ENCODE data around the gene RBM42. TPM values are rescaled to one million over a fixed set of nuclear protein-coding genes. Genes with fewer than 3 reads are reported as not detected.
"Not testable (repeated sequence)": the region's sequence is repeated elsewhere in the genome, so short reads cannot be mapped to it uniquely, and the experiment has no call there.

RBM42 gene
- total RNA-seq, 1 donor from 2014 or later = 70.6 TPM

DNA sequence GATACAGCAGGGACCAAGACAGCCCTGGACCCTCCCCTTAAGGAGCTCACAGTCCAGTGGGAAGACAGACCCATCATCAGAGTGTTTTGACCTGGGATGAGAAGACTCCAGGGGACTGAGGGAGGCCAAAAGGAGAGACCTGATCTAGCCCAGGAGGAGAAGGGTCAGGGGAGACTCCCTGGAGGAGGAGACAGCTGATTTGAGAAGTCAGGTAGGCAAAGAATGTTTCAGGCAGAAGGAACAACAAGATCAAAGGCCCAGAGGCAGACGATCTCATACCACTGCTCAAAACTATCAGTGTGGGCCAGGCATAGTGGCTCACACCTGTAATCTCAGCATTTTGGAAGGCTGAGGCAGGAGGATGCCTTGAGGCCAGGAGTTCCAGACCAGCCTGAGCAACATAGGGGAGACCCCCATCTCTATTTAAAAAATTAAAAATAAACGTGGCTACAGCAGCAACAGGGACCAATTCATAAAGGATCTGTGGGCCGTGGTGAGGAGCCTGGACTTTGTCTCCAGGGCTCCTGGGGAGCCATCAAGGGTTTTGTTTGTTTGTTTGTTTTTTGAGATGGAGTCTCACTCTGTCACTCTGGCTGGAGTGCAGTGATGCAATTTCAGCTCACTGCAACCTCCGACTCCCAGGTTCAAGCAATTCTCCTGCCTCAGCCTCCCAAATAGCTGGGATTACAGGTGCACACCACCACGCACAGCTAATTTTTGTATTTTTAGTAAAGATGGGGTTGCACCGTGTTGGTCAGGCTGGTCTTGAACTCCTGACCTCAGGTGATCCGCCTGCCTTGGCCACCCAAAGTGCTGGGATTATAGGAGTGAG is 17.1 kb downstream of the RBM42 start:
- no peaks in the 10 kb centered on the region for H3K27me3 Mint-ChIP-seq (ENCODE audit: low read depth)
- no peak overlapping the region for H3K27ac Mint-ChIP-seq
- TF ChIP-seq CTCF (IDR thresholded peaks at IDR 0.05; ENCODE audit: unreplicated experiment) = no peak
- no peak overlapping the region for H3K4me3 Mint-ChIP-seq
- peaks cover under 1% of the 10 kb centered on the region for H3K36me3 Mint-ChIP-seq
- no peak for DNase-seq (ENCODE audit: low spot score in 2 of 2, unreplicated experiment in 2 of 2)
- H3K9me3 Mint-ChIP-seq = no peaks in the 10 kb centered on the region
- peaks cover 25% of the 10 kb centered on the region for H3K4me1 Mint-ChIP-seq

DNA sequence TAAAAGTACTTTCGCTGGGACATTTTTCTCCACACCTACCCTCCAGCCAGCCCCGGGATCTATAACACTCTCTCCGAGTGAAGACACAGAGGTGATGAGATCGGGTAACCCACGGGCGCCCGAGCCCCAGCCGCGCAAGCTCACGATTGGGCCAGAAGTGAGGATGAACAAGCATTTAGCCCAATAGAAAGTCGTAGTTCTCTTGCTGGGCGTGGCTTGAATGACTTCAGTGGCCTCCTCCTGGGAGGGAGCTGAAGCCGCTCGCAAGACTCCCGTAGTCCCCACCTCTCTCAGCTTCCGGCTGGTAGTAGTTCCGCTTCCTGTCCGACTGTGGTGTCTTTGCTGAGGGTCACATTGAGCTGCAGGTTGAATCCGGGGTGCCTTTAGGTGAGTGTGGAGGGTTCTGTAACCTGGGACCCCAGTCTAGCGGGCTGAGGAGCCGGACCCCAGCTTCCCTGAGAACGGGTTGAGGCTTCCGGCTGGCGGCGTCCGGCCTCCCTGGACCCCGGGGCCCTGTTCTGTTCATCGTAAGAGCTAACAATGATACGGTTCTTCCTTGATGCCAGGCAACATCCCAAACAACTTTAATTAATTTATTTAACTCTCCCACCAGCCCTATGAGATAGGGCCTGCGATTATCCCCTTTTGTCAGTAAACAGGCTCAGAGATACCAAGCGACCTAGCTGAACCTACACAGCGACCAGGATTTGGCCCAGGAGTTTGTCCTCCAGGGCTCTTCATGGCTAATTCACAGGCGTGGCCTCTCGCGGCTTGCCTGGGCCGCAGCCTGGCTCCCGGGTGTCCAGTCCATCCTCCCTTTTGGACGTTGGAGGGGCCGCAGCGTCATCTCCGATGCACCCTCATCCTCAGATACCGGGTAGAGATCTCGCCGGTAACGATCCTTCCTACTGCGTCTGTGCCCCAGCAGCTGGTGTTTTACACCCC is 19.5 kb downstream of the RBM42 start, which contains the start of gene COX6B1:
TSS of gene COX6B1 (plus strand) at position 307 of the 945 bp plus-strand sequence. CDS start 2,921 bp downstream, outside the sequence.
- DNase-seq (ENCODE audit: low spot score in 2 of 2, unreplicated experiment in 2 of 2) = peak; percentile 75 to 86
- H3K4me3 Mint-ChIP-seq = peak within 1 kb of the TSS; percentile 96
- no peaks in the 10 kb centered on the region for H3K27me3 Mint-ChIP-seq (ENCODE audit: low read depth)
- H3K27ac Mint-ChIP-seq = peak within 1 kb of the TSS; percentile 93
- no peak for TF ChIP-seq CTCF (IDR thresholded peaks at IDR 0.05; ENCODE audit: unreplicated experiment)
- H3K36me3 Mint-ChIP-seq = peaks cover 7% of the 10 kb centered on the region
- peaks cover 20% of the 10 kb centered on the region for H3K4me1 Mint-ChIP-seq
- H3K9me3 Mint-ChIP-seq = no peaks in the 10 kb centered on the region

DNA sequence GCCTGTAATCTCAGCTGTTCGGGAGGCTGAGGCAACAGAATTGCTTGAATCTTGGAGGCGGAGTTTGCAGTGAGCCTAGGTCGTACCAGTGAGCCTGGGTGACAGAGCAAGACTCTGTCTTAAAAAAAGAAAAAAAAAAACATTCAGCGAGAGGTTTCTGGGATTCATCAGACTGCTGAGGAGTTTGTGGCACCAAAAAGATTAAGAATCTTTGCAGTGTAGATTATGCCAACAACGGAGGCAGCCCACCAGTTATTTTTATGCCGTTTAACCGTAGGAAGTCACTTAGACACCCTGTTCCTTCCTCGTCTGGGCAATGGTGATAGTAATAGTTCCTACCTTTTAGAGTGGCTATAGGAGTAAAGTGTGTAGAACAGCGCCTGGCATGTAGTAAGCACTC is 21.7 kb downstream of the RBM42 start:
- Mint-ChIP-seq H3K9me3 (no peaks in the 10 kb centered on the region), H3K4me1 (peaks cover 9% of the 10 kb centered on the region), H3K27ac (no peak overlapping the region), H3K4me3 (no peak overlapping the region), H3K36me3 (peaks cover 18% of the 10 kb centered on the region), H3K27me3 (ENCODE audit: low read depth) (no peaks in the 10 kb centered on the region)
- no peak for DNase-seq (ENCODE audit: low spot score in 2 of 2, unreplicated experiment in 2 of 2)
- no peak for TF ChIP-seq CTCF (IDR thresholded peaks at IDR 0.05; ENCODE audit: unreplicated experiment)

GRCh38 chr19:35654828-35655227 is 26.0 kb downstream of the RBM42 start:
- H3K4me3 Mint-ChIP-seq; H3K9me3 Mint-ChIP-seq; H3K27ac Mint-ChIP-seq; DNase-seq (ENCODE audit: low spot score in 2 of 2, unreplicated experiment in 2 of 2); H3K4me1 Mint-ChIP-seq; H3K27me3 Mint-ChIP-seq (ENCODE audit: low read depth): not testable (repeated sequence)
- peaks cover 33% of the 10 kb centered on the region for H3K36me3 Mint-ChIP-seq

- no peaks in the 10 kb centered on the region for H3K4me1 Mint-ChIP-seq
- no peak for DNase-seq (ENCODE audit: low spot score in 2 of 2, unreplicated experiment in 2 of 2)
- H3K4me3 Mint-ChIP-seq = no peak overlapping the region
- no peak overlapping the region for H3K27ac Mint-ChIP-seq
- H3K9me3 Mint-ChIP-seq = no peaks in the 10 kb centered on the region
- no peak for TF ChIP-seq CTCF (IDR thresholded peaks at IDR 0.05; ENCODE audit: unreplicated experiment)
- no peaks in the 10 kb centered on the region for H3K27me3 Mint-ChIP-seq (ENCODE audit: low read depth)
- peaks cover 35% of the 10 kb centered on the region for H3K36me3 Mint-ChIP-seq
Measured at GRCh38 chr19:35655600-35655999, 26.8 kb downstream of the RBM42 start.
